Uterus (tissue), 4 donors: Measurements from ENCODE around the gene HLA-DPB1. TPM values are rescaled to one million over a fixed set of nuclear protein-coding genes. Genes with fewer than 3 reads are reported as not detected.

Experiments
- DNase-seq, 2 donors: peaks; one replicate each; pipeline ENCODE4 v3.0.0-alpha.2; 2019 to 2020
- H3K27ac ChIP-seq, 2 donors: fragments of 200-600 bp; sonication (generic); 1 replicate in 1 of 2; 2 replicates in 1 of 2; pipeline ENCODE4 v1.5.1; 2016 to 2018
- H3K27me3 ChIP-seq, 2 donors: fragments of 200-600 bp; sonication (generic); one replicate each; pipeline ENCODE4 v1.5.1; 2018 to 2019; ENCODE audit warnings: control low read depth in 1 of 2
- H3K36me3 ChIP-seq, 2 donors: fragments of 200-600 bp; sonication (generic); one replicate each; pipeline ENCODE4 v1.5.1; 2019; ENCODE audit warnings: control low read depth in 1 of 2
- H3K4me1 ChIP-seq, 2 donors: fragments of 200-600 bp; sonication (generic); one replicate each; pipeline ENCODE4 v1.5.1; 2018 to 2019; ENCODE audit warnings: control low read depth in 1 of 2
- H3K4me3 ChIP-seq, 2 donors: fragments of 200-600 bp; sonication (generic); 1 replicate in 1 of 2; 2 replicates in 1 of 2; pipeline ENCODE4 v1.5.1; 2018 to 2019; ENCODE audit warnings: mild to moderate bottlenecking in 1 of 2
- H3K9me3 ChIP-seq, 2 donors: fragments of 200-600 bp; sonication (generic); one replicate each; pipeline ENCODE4 v1.5.1; 2019; ENCODE audit warnings: control low read depth in 1 of 2
- CTCF ChIP-seq, 4 experiments: fragments of 200-600 bp in 2 of 4; fragments of 450-650 bp in 2 of 4; sonication (generic) in 2 of 4; IDR thresholded peaks; one replicate each; pipeline ENCODE4 v1.5.1; 2016 to 2019; ENCODE audit warnings: antibody characterized with exemption in 4 of 4, mild to moderate bottlenecking in 2 of 4, moderate library complexity in 1 of 4
- POLR2A ChIP-seq, 2 donors: fragments of 450-650 bp; IDR thresholded peaks; one replicate each; pipeline ENCODE4 v1.6.1; 2016; ENCODE audit warnings: antibody characterized with exemption in 2 of 2, mild to moderate bottlenecking in 1 of 2, moderate library complexity in 1 of 2
- intact Hi-C: fragments of 100-400 bp; cut with DNase I; formaldehyde crosslinking; loops from one replicate; pipeline ENCODE4 v1.15.1; 2023; ENCODE audit warnings: low total_unique reads
- total RNA-seq, 4 donors: library from RNA; depleted of rRNA in 3 of 4; stranded (reverse); fragments of >200 nt in 3 of 4; gene quantifications; one replicate each; pipeline versions ENCODE4 v1.1.0 to v1.2.4, GENCODE V29; 2014 to 2023
- donor health status: DM: yes; HTN: yes; CAD: no.

Gene HLA-DPB1
- total RNA-seq, 4 donors from 2014 or later = 19.8 to 108 (median 43.6) TPM

- H3K4me1 ChIP-seq = no peaks in the 10 kb centered on the region
- H3K9me3 ChIP-seq = no peaks in the 10 kb centered on the region
- intact Hi-C loops = no loop called here
- DNase-seq = no peak
- H3K27ac ChIP-seq = no peak overlapping the region
- no peak for TF ChIP-seq POLR2A (IDR thresholded peaks at IDR 0.05)
- no peak for TF ChIP-seq CTCF (IDR thresholded peaks at IDR 0.05)
- no peak overlapping the region for H3K4me3 ChIP-seq
- no peaks in the 10 kb centered on the region for H3K36me3 ChIP-seq
- H3K27me3 ChIP-seq = no peaks in the 10 kb centered on the region
Observed at GRCh38 chr6:33034554-33034953, 41.2 kb upstream of the HLA-DPB1 start.

GRCh38 chr6:33036535-33036934 is 39.3 kb upstream of the HLA-DPB1 start:
- Histone ChIP-seq H3K27me3 (no peaks in the 10 kb centered on the region), H3K36me3 (no peaks in the 10 kb centered on the region), H3K27ac (no peak overlapping the region), H3K9me3 (no peaks in the 10 kb centered on the region), H3K4me3 (no peak overlapping the region), H3K4me1 (no peaks in the 10 kb centered on the region)
- intact Hi-C loops = no loop called here
- DNase-seq = no peak
- no peak for TF ChIP-seq CTCF (IDR thresholded peaks at IDR 0.05)
- TF ChIP-seq POLR2A (IDR thresholded peaks at IDR 0.05) = no peak

- H3K36me3 ChIP-seq = no peaks in the 10 kb centered on the region
- no peak for TF ChIP-seq CTCF (IDR thresholded peaks at IDR 0.05)
- no peak for TF ChIP-seq POLR2A (IDR thresholded peaks at IDR 0.05)
- intact Hi-C loops = no loop called here
- H3K4me3 ChIP-seq = no peak overlapping the region
- no peaks in the 10 kb centered on the region for H3K4me1 ChIP-seq
- H3K27me3 ChIP-seq = no peaks in the 10 kb centered on the region
- DNase-seq = no peak
- no peak overlapping the region for H3K27ac ChIP-seq
- no peaks in the 10 kb centered on the region for H3K9me3 ChIP-seq
Observed at GRCh38 chr6:33040157-33040556, 35.6 kb upstream of the HLA-DPB1 start.

GRCh38 chr6:33049323-33050013 is 26.3 kb upstream of the HLA-DPB1 start:
- H3K9me3 ChIP-seq = no peaks in the 10 kb centered on the region
- no peaks in the 10 kb centered on the region for H3K36me3 ChIP-seq
- no peak overlapping the region for H3K4me3 ChIP-seq
- intact Hi-C loops = no loop called here
- no peaks in the 10 kb centered on the region for H3K4me1 ChIP-seq
- no peaks in the 10 kb centered on the region for H3K27me3 ChIP-seq
- TF ChIP-seq POLR2A (IDR thresholded peaks at IDR 0.05) = no peak
- DNase-seq = no peak
- no peak overlapping the region for H3K27ac ChIP-seq

GRCh38 chr6:33050014-33050810 is 25.6 kb upstream of the HLA-DPB1 start:
- Histone ChIP-seq H3K36me3 (no peaks in the 10 kb centered on the region), H3K9me3 (no peaks in the 10 kb centered on the region), H3K4me3 (no peak overlapping the region), H3K27ac (no peak overlapping the region), H3K27me3 (no peaks in the 10 kb centered on the region), H3K4me1 (no peaks in the 10 kb centered on the region)
- intact Hi-C loops = no loop called here
- TF ChIP-seq POLR2A (IDR thresholded peaks at IDR 0.05) = no peak
- no peak for TF ChIP-seq CTCF (IDR thresholded peaks at IDR 0.05)
- no peak for DNase-seq
